Stimulated activated CD8-positive, alpha-beta memory T cell treated with anti-CD3 and anti-CD28 coated beads, Interleukin-12 subunit alpha, Interleukin-12 subunit beta, amount 100 ng/mL, for 1 hour (primary cell): ENCODE data around the gene CNDP2.

Source experiments
- DNase-seq: peaks from one replicate; pipeline ENCODE4 v3.0.0-alpha.2; 2020; ENCODE audit warnings: low read depth

CNDP2 gene

GRCh38 chr18:74472312-74472711 is 23.9 kb upstream of the CNDP2 start:
- DNase-seq, result no peak

DNA sequence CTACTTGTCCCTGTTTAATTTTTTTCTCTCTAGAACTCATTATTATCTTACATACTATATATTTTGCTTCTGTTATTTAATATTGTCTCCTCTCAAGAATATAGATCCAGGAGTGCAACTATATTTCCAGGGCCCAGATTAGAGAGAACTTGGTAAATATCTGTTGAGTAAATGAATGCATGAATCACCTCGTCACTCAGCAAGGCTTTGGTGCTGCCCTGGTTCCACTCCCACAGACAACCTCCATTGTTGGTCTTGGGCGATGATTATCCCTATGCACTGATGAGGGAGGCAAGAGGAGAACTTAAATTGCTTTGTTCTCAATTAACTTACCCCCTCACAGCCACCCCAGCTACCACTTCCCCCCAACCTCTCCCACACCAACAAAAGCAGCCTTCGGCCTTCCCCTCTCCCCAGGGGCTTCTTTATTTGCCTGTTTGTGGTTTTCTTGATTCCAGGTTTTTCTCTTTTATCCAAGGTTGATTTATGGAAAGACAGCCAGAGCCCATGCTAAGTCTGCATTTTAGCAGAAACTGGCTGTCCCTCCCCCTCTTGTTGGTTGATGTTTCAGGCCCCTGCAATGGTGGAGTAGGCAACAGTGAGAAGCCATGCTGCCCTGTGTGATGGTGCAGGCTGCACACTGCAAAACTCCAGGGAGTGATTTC is 22.1 kb upstream of the CNDP2 start:
- no peak for DNase-seq

DNA sequence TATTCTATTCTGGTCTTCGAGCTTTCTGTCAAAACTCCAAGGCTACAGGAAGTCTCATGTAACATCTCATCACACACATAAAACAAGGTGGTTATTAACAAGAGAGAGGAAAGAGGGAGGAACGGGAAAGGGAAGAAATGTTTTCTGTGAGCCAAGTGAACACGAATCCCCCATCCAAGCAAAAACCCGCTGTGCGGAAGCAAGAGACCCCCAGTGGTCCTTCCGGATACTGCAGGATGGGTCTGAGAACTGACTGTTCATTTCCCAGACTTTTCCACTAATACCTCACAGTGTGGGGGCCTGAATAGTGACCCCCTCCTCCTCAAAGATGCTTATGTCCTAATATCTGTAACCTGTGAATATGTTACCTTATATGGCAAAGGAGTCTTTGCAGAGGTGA is 20.0 kb upstream of the CNDP2 start:
- no peak for DNase-seq

DNA sequence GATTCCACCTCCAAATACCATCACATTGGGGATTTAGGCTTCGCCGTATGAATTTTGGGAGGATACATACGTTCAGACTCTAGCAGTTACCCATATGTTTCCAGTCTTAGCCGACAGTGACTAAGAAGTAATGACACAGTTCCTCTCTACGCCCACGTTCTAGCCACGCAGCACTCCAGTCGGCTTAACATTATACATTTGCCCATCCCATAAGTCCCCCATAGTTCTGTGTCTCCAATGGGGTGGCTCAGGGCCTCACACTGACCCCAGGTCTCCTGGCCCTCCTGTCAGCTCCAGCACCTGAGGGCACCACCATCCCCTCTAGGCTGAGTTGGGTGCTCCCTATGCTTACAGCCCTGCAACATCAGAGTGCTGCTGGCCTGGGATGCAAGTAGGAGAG is 18.4 kb upstream of the CNDP2 start:
- DNase-seq, result no peak

- no peak for DNase-seq
These were observed 17.8 kb upstream of the CNDP2 start for GRCh38 chr18:74478316-74478715.

DNA sequence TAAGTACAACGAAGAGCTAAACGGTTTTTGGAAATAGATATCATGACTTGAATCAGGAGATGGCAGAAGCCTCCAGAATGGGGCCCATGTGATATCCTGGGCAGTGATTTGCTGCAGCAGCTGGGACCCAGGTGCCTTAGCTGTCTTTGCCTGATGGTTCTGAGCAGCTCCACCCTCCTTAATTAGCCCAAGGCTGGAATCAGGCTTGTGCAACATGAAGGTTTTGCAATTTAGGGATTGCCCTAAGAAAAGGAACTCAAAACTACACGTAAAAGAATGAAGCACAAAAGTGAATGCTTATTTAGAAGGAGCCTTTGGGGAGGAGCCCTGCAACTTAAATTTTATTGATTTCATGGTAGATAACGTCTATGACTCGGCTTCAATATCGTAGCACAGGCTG is 17.3 kb upstream of the CNDP2 start:
- no peak for DNase-seq

DNA sequence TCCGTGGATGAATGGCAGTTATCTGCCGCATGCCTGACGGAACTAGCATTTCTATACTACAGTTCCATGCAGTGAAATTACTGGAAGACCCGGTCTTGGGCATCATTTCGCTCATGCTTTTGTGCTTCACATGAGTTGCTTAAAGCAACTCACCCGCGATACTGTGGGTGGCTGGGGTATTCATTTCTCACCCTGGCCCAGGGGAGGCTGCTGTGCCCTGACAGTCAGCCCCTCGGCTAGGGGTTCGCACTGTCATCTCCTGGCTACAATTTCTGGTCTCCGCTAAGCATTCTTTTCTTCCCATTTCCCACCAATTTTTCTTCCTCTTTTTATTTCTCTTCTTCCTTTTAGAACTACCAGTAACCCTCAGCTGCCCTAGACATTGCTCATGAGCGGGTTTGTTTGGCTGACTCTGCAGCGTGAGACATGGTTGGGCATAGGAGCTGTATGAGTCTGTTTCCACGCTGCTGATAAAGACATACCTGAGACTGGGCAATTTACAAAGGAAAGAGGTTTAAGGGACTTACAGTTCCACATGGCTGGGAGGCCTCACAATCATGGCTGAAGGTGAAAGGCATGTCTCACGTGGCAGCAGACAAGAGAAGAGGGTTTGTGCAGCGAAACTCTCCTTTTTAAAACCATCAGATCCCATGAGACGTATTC is 16.5 kb upstream of the CNDP2 start:
- no peak for DNase-seq

GRCh38 chr18:74480149-74480651 is 16.0 kb upstream of the CNDP2 start:
- DNase-seq, result no peak

GRCh38 chr18:74482697-74483096 is 13.5 kb upstream of the CNDP2 start:
- no peak for DNase-seq

- no peak for DNase-seq
These were observed 9.9 kb upstream of the CNDP2 start for GRCh38 chr18:74486119-74486849.

GRCh38 chr18:74488354-74488753 is 7.8 kb upstream of the CNDP2 start:
- no peak for DNase-seq

DNA sequence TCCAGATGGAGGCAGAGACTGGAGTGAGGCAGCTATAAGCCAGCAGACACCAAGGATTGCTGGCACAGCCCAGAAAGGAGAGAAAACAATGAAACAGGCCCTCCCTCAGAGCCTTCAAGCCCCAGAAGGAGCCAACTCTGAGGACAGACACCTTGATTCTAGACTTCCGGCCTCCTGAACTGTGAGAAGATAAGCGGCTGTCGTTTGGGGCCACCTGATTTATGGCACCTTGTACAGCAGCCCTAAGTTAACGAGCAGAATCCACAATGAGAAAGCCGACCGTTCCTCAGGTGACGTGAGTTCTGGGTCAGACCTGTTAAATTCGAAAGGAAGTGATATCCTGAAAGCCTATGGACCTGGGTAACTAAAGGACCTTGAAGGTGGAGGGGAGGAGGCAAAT is 7.3 kb upstream of the CNDP2 start:
- DNase-seq, result no peak

- DNase-seq, result no peak
These were observed 6.5 kb upstream of the CNDP2 start for GRCh38 chr18:74489676-74490075.

DNA sequence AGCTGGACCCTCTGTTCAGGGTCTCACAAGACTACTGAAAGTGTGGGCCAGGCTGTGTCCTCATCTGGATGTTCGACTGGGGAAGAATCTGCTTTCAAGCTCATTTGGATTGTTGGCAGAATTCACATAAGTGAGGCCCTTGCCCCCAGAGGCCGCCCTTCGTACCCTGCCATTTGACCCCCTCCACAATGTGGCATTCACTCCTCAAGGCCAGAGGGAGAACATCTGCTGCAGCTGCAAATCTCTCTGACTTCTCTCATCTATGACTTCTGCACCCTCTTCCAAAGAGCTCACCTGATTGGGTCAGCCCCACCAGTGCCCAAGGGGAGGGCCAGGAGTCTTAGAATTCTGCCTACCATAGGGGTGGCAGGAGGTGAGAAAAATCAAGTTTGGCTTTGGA is 3.9 kb upstream of the CNDP2 start:
- no peak for DNase-seq

DNA sequence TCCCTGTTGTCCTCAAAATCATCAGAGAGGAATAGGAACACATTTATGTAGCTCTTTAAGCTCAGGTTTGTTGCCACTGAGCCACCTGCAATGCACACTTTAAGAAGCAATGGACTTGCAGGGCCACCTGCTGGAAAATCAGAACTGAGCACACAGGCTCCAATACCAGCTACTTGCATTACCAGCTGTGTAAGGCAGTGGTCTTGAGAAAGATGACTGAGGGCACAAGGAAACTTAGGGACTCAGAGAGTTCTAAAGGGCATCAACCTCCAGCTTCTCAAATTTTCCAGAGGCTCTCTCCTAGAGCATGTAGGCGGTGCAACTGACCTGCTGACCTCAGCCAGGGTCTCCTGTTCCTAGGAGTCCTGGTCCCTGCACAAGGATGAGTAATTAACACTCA is 2.5 kb upstream of the CNDP2 start:
- DNase-seq, result peak; percentile 36

DNA sequence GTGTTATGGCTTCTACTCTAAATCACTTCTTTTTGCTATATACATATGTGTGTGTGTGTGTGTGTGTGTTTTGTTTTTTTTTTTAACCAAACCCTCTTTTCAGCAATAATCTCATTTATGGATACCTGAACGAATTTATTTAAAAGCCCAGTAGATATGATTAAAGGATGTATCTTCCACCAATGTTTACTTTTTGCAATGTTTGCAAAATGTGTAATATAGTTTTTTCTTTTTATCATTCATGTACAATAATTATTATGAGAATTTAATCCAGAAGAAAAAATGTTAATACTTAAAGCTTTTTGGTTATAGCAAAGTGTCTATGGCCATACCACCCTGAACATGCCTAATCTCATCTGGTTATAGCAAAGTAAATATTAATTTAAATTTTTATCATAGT is 1.6 kb upstream of the CNDP2 start:
- no peak for DNase-seq

DNA sequence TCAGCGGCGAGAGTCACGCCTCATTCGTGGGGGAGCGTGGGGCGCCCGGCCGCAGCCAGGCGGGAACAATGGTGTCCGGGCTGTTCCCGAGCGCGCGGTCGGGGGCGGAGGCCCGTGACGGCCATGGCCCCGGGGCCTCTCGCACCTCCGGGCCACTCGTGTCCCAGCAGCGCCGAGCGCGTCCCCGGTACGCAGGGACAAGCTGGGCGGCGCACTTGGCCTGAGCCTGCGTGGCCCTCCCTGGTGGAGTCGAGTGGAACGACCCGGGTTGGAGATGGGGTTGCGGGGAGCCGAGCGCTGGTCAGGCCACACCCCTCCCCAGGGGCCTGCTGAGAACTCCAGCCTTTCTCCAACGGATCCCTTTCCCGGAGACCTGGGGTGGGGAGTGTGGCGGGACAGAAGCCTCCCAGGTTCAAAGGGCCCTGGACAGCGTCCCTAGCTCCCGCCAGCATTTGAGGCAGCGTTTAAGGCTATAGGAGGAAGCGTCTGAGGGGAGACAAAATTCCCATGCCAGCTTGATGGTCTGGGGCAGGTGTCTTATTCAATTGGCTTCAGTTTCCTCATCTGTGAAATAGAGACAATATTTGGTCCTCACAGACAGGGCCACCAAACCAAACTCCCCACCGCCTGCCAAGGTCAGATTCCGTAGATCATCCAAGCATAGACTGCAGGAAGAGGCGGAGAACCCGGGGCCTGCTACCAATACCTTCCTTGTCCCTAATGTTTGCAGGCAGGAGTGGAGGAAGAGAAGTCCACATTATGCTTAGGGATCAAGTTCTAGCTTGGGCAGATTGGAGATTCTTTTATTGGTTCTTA is 553 bp downstream of the CNDP2 start:
- peak; percentile 11 for DNase-seq

GRCh38 chr18:74497324-74497676 is 1.1 kb downstream of the CNDP2 start:
- no peak for DNase-seq

DNA sequence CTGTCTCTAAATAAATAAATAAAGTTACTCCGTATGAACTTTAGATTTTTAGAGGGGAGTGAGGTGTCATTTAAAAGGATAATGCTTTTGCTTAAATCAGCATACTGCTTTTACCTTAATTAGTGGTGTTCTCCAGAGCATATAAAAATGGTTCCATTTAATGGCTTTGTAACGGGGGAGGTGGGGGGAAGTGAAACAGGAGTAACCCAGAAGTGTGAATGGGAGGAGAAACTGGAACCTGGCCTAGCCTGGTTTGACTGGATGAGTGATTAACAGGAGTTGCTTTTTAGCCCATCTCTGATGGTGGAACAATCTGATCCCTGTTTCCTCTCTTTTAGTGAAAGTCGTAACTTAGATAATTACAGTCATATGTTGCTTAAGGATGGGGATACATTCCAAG is 1.6 kb downstream of the CNDP2 start:
- no peak for DNase-seq

- DNase-seq, result peak; percentile 71
These were observed 2.8 kb downstream of the CNDP2 start for GRCh38 chr18:74498712-74499627.

DNA sequence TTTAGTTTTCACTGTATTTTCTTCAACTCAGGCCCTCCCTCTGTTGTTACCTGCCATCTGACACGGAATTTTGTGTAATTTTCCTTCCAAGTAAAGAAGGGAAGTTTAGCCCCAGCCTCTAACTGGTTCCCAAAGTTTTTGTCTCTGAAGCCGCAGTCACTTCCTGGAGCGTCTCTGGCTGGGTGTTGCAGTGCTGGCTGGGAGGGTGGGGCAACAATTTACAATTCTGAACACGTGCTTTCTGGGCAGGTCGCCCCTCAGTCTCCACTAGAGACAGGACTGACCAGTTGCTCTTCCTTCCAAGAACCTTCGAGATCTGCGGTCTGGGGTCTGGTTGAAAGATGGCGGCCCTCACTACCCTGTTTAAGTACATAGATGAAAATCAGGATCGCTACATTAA is 3.5 kb downstream of the CNDP2 start:
- DNase-seq, result no peak
